GM12891 (cell line): ENCODE measurements around the gene AK8.

Experiments used
- DNase-seq: peaks from one replicate; pipeline ENCODE4 v3.0.0; 2011; ENCODE audit warnings: low spot score; ENCODE audit not compliant: insufficient read length
- FAIRE-seq: peaks from 2 replicates; lab custom pipeline; 2011; peaks lifted over from hg19 to GRCh38; lab: Jason Lieb, UNC
- PAX5 ChIP-seq: IDR thresholded peaks from 2 replicates; pipeline ENCODE4 v1.6.1; 2011; ENCODE audit warnings: low read length, moderate library complexity, mild to moderate bottlenecking; ENCODE audit not compliant: insufficient read depth, severe bottlenecking
- POLR2A ChIP-seq: IDR thresholded peaks from 2 replicates; pipeline ENCODE4 v1.6.1; 2011; ENCODE audit warnings: low read depth, low read length, control low read depth
- POLR2AphosphoS5 ChIP-seq: IDR thresholded peaks from 2 replicates; pipeline ENCODE4 v1.6.1; 2011; ENCODE audit warnings: low read depth, low read length, control low read depth
- POU2F2 ChIP-seq: IDR thresholded peaks from 2 replicates; pipeline ENCODE4 v1.6.1; 2011; ENCODE audit warnings: low read depth, mild to moderate bottlenecking, control low read depth, low read length, moderate library complexity
- SPI1 ChIP-seq: IDR thresholded peaks from 2 replicates; pipeline ENCODE4 v1.6.1; 2011; ENCODE audit warnings: low read depth, low read length, control low read depth
- TAF1 ChIP-seq: IDR thresholded peaks from 2 replicates; pipeline ENCODE4 v1.6.1; 2011; ENCODE audit warnings: low read depth, low read length, control low read depth

The AK8 gene

DNA sequence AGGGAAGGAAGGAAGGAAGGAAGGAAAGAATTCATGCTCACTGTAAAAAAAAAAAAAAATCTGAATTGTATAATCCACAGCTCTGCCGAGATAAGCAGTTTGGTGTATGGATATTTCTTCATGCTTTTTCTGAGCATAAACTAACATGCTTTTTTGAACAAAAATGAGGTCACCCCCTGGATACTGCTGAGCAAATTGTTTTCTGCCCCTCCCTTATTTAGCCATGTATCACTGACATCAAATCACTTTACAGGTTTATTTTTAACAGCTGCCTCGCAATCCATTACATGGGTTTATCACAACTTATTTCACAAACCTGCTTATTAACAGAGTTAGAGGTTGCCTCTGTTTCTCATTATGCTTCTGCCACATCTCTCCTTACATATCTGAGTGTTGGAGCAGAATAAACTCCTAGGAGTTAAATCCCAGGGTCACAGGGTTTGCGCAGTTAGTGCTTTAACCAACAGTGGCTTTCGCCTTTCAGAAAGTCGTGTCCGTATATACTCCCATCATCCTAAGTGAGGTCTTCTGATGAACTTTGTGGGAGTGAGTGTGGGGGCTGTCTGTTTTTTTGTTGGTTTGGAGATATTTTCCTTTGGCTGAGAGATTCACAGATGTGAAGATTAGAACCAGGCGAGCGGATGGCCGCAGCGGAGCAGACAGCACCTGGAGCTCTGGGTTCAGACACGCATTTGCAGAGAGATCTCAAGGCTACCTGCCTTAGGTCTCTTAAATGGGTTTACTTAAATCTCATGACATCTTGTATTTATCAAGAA is 57.7 kb downstream of the AK8 start:
- TF ChIP-seq POLR2AphosphoS5 (no peak), POLR2A (no peak), SPI1 (no peak), TAF1 (no peak), POU2F2 (no peak), PAX5 (no peak)
- no peak for FAIRE-seq
- no peak for DNase-seq

DNA sequence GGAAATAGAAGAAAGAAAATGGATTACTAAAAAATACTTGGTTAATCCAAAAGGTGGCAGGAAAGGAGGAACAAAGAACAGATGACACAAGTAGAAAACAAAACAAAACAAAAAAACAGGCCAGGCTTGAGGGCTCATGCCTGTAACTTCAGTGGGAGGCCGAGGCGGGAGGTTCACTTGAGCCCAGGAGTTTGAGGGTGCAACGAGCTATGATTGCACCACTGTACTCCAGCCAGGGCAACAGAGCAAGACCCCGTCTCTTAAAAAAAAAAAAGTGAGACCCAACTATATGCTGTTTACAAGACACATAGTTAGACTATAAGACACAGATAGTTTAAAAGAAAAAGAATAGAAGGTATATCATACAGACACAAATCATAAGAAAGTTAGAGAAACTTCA is 59.5 kb downstream of the AK8 start:
- no peak for FAIRE-seq
- no peak for DNase-seq
- no peak for TF ChIP-seq POLR2AphosphoS5
- TF ChIP-seq POLR2A, result no peak
- TF ChIP-seq SPI1, result no peak
- TF ChIP-seq POU2F2, result no peak
- no peak for TF ChIP-seq PAX5
- TF ChIP-seq TAF1, result no peak

DNA sequence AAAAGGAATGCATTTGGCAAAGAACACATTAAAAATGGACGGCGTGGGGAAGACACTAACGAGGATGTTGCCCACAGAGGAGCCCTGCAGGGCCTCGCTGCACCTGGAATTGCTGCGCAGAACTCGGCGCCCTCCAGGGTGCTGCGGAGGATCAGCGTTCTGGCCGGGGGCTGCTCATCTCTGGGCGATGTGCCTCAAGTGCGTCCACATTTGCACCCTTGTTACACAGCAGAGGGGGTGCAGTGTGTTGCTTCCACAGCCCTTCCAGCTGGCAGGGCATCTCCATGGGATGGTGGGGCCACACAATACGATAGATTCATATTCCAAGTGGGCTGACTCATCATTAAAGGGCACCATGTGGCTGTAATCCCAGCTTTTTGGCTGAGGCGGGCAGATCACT is 63.1 kb downstream of the AK8 start:
- no peak for FAIRE-seq
- no peak for TF ChIP-seq POLR2AphosphoS5
- TF ChIP-seq POU2F2, result no peak
- no peak for TF ChIP-seq TAF1
- TF ChIP-seq PAX5, result no peak
- no peak for TF ChIP-seq SPI1
- no peak for TF ChIP-seq POLR2A
- no peak for DNase-seq

DNA sequence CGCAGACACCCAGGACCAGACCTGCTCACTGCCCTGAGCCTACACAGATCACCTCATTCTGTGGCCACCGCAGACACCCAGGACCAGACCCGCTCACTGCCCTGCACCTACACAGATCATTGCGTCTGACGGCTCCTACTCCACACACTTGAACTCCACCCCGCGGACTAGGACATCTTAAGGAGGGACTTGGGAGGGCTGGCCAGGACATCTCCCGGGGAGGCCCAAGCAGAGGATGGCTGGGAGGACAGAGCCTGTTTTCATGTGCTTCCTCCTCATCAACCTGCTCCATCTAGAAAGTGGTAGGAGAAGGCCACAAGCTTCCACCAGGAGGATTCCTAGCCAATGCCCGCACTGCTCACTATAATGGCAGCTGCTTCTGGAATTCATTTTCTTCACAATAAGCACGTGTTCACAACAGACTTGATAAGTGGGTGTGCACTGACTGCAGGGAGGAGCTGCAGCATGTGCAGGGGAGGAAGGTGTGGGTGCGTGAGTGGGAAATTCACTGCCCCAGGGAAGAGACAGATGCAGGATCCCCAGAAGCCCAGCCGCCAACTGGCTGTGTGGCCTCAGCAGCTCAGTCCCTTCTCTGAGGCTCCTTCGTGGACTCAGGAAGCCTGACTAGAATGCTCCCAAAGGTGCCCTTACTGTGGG is 64.8 kb downstream of the AK8 start:
- no peak for TF ChIP-seq POLR2A
- no peak for TF ChIP-seq SPI1
- no peak for TF ChIP-seq POU2F2
- no peak for TF ChIP-seq POLR2AphosphoS5
- no peak for TF ChIP-seq PAX5
- TF ChIP-seq TAF1, result no peak
- FAIRE-seq, result no peak
- DNase-seq, result no peak

DNA sequence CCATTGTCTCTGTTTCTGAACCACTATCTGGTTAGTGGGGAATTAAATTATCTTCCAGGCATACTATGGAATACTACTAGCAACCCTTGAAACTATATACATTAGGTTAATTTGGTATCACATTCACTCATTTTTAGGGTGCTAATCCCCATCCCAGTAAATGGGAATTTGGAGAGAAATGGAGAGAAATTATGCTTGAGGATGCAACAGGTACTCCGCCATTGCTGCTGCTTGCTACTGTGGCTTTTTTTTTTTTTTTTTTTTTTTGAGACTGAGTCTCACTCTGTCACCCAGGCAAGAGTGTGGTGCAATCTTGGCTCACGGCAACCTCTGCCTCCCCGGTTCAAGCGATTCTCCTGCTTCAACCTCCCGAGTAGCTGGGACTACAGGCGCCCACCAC is 66.1 kb downstream of the AK8 start:
- no peak for FAIRE-seq
- TF ChIP-seq POLR2AphosphoS5 (no peak), TAF1 (no peak), PAX5 (no peak), POLR2A (no peak), POU2F2 (no peak)
- no peak for DNase-seq

DNA sequence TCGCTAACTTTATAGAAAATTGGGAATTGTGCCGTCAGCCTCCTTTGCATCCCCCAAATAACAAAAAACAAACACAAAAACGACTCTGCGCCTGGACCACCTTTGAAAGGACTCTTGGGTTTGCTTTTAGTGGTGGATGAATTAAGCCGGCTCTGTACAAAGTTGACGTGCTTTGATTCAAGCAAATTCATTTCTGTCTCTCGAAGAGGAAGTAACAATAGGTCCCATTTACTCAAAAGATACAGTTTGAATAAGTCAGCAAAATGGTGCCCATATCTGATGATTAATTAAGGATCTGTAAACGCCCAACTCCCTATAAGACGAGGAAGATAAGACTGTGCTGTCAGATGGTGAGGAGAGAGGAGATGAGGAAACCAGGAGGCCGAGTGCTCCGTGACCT is 67.8 kb downstream of the AK8 start:
- DNase-seq, result no peak
- no peak for FAIRE-seq
- TF ChIP-seq POLR2AphosphoS5, result no peak
- no peak for TF ChIP-seq SPI1
- no peak for TF ChIP-seq POLR2A
- no peak for TF ChIP-seq POU2F2
- no peak for TF ChIP-seq PAX5
- no peak for TF ChIP-seq TAF1

DNA sequence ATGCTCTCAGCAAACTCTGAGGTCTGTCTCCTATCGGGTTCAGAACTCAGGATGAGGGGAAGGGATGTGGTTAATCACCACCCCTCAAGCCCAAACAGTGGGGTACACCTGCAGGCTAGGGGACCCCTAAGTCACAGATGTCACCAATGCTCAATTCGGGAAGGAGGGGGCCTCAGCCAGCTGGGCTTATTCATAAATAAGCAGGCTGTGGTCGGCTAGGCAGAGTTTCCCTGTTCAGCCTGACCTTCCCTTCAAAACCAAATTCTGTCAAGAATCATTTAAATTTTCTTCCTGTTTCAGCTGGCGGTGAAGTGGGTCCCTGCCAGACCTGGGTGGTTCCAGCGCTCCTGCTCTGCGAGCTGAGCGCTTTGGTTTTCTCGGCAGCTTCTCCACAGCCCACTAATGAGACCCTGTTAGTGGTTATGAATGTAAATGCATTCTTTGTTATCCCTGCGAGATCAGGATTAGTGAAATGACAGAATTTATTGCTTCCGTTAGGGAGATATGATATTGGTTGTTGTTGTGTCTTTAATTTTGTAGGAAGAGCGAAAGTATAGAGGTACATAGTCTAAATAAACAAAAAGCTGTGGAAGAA is 68.3 kb downstream of the AK8 start:
- no peak for DNase-seq
- FAIRE-seq, result no peak
- TF ChIP-seq SPI1, result no peak
- TF ChIP-seq POLR2AphosphoS5, result no peak
- no peak for TF ChIP-seq POLR2A
- TF ChIP-seq POU2F2, result no peak
- TF ChIP-seq TAF1, result no peak
- TF ChIP-seq PAX5, result no peak

DNA sequence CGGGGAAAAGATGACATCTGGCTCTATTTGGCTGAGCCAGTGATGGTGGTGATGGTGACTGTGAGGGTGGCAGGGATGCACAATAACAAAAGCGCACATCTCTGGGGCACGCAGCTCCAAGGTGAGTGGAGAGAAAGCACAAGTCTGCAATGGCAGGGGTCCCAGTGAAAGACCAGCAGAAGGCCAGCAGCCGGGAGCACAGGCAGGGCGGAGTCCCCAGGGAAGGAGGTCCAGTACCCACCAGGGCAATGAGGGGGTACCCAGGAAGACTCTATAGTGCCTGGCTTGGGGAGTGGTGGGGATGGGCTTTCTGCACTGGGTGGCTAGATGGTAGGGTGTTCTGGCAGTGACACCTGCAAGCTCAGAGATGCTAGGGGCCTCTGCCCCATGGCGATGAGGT is 69.4 kb downstream of the AK8 start:
- no peak for TF ChIP-seq POLR2A
- TF ChIP-seq PAX5, result no peak
- no peak for TF ChIP-seq POU2F2
- no peak for TF ChIP-seq POLR2AphosphoS5
- no peak for TF ChIP-seq SPI1
- no peak for TF ChIP-seq TAF1
- FAIRE-seq (no peak), DNase-seq (no peak)

DNA sequence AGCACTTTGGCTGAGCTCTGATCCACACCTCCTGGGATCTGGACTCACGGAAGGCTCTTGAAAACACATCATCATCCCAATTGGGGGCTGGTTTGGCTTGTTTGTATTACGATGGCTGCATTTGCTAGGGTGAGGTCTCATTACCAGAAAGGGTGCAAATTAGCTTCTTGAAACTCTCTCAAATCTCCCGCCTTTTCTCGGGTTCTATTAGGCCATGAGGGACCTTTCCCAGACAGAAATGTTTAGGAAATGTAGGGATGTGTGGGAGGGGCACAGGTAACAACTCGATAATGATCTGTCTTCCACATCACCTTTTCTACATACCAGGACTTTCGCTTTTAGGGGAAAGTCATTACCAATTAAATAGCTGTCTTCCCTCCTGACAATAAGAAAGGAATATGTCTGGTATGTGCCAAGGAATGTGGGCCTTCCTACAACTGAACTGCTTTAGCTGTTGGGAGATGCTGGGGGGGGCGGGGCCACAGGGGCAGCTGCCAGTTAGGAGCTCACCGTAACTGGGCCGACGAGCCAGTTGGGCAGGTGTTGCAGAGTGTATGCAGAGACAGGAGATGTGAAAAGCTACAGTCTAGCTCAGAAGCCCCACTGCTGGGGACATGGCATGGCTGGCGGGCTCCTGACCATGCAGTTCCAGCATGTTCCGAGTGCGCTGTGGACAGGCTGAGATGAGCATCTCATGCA is 71.2 kb downstream of the AK8 start:
- no peak for TF ChIP-seq POLR2AphosphoS5
- no peak for TF ChIP-seq PAX5
- no peak for TF ChIP-seq POU2F2
- TF ChIP-seq POLR2A, result no peak
- no peak for TF ChIP-seq TAF1
- no peak for TF ChIP-seq SPI1
- no peak for FAIRE-seq
- DNase-seq, result no peak
